Daoy (cell line): Measurements from ENCODE around the gene PPM1L. TPM values are rescaled to one million over a fixed set of nuclear protein-coding genes. Genes with fewer than 3 reads are reported as not detected.

Experiments used
- DNase-seq: peaks from one replicate; pipeline ENCODE4 v3.0.0-alpha.2; 2015; ENCODE audit warnings: low read depth
- total RNA-seq: library from RNA; depleted of rRNA; stranded (reverse); fragments of >200 nt; shearing (Covaris generic); gene quantifications from 2 replicates; pipeline ENCODE4 v1.2.3, GENCODE V29; 2014

Gene PPM1L
- total RNA-seq, 1 experiment from 2014 or later: 6.8 TPM

- peak; percentile 40 for DNase-seq
These were observed 282.7 kb downstream of the PPM1L start for GRCh38 chr3:161038725-161039124.

GRCh38 chr3:161042023-161042501 lies 286.0 kb downstream of the PPM1L start:
- DNase-seq: peak; percentile 47

DNA sequence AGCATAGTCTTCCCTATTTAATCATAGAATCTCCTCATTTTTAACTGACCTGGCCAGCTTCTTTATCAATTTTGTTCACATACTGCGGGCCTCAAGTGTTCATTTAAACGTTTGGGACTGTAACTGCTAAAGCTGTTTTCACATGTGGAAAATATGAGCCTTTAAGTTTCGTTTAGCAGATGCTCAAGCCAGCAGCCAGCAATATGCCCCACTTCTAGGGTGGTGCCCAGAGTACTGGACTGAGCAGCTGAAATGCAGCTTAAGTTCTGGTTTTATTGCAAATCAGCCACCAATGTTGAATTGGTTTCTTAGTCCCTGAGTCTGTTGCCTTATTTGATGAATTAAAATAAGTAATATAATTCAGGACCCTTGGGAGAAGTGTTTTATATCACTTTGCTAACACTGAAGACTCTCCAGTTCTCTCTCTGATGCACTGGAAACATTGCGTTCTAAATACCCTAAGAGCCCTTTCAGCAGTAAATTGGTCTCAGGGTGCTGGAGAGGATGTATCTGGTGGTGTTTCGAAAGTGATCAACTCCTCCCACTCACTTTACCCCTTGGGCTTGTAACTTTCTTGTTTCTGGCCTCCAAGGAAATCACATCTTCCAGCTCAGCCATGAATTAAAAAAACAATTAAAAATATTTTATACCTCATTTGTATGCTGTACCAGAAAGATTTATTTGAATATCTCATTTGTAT lies 287.5 kb downstream of the PPM1L start:
- no peak for DNase-seq

DNA sequence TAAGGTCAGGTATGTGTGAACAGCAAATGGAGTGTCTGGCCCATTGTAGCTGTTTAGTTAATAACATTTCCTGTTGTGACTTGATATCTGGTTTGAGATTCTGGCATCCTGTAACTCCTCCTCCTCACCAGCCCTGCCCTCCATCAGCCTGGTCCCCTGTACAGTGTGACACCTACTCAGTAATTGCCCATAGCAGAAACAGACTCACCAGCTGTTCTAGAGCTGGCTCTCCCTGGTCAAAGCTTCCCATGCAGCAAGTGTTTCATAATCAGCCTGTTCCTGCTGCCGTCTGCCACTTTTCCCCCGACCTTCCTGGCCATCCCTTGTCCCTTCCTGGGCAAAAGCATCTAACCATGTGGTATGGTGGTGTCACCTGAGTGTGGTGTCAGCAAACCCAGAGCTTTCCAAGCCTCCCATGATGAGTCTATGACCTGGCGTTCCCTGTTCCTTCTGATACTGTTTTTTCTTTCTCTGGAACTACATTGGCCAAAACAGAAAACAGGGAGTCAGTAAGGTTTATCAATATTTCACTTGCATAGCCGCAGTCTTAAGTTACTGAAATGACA lies 293.7 kb downstream of the PPM1L start:
- no peak for DNase-seq

- DNase-seq: no peak
These were observed 294.9 kb downstream of the PPM1L start for GRCh38 chr3:161050935-161051334.

GRCh38 chr3:161051856-161052255 lies 295.8 kb downstream of the PPM1L start:
- DNase-seq: no peak

GRCh38 chr3:161054860-161055604 lies 299.0 kb downstream of the PPM1L start:
- DNase-seq: no peak

DNA sequence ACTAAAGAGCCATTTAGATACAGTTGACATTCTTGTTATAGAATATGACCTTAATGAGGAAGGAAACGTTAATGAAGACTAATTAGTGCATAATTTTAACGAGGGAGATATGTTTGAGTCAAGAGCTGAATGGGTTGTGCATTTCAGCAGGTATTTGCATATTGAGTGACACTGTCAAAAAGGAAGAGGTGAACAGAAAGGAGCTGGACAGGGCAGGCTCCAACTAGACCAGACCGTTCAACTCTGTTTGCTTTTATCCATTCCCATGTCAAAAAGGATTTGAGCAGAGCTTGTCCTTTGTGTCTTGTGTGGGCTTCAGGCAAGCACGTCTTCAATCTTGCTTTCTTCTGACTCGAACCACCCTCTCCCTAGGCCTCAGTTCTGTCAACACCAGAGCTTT lies 308.4 kb downstream of the PPM1L start:
- DNase-seq: no peak

- DNase-seq: no peak
These were observed 310.9 kb downstream of the PPM1L start for GRCh38 chr3:161066930-161067329.

DNA sequence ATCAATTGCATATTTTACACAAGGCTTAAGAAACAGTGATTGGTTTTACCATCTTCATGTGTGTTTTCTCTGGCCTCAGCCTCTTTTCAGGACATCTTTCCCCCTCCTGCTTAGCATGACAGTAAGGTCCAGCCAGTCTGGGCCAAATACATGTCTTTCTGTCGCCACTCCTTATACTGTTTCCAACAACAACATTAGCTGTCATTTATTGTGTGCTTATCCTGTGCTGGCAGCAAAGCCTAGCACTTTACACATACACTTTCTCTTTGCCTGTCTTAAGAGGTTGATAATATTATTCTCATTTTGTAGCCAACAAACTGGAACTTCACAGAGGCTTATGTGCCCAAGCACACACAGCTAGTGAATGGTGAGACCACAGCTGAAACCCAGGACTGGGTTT lies 311.3 kb downstream of the PPM1L start:
- DNase-seq: no peak

DNA sequence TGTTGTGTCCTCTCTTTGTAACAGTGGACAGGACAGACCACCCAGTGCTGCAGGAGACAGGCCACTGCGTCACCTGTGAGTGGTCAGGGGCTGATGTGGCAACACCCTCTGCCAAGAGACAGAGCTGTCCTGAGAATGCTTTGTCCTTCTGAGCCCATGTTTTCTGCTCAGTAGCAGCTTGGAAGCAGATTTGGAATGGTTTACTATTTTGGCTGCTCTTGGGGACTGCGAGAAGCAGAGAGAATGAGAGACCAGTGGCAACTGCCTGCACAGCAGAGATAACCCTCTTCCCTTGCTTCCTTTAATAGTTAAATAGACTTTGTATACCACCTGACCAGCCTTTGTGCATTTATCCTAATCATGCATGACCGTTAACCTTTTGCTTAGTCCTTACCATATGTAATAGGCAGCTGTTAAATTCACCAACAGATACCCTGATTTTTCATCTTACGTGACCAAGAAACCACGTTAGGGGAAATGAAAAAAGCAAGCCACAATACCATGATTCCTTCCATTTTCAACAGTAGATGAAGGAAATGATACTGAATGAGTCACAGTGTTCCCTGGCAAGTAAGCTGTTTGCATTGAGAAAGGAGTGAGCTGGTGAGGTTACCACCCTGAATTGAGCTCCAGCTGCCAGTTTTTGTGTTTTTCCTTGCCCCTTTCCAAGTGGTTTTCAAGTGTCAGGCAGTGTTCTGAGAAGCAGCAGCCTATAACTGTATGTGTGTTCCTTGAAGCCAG lies 313.6 kb downstream of the PPM1L start:
- DNase-seq: peak; percentile 89

DNA sequence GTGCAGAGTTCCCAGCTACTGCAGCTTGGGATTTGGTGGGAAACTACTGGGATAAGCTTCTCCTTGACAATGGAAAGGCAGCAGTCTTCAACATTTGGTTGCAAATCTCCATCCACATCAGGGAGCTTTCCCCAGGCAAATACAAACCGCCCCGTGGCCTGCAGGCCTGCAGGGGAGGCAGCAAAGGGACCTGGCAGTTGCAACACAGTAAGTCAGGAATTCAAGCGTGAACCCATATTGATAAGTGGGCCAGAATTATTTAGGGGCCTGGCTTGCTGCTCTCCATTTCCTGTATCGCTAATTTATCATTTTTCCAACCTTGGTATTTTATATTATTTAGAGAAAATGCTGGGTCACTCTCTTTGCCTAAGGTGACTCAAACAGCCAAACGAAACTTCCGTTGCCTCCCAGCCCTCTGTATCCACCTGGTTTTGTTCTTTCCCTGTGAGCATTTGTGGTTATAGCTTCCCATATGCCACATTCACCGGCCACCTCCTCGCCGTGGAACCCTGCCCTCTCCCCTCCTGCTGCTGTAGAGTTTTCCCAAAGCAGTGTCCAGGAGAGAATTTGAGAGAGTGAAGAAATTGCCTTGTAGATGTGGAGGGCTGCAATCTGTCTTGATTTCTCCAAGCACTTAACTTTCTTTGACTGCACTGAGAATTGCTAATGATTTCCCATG lies 314.4 kb downstream of the PPM1L start:
- DNase-seq: peak; percentile 48

DNA sequence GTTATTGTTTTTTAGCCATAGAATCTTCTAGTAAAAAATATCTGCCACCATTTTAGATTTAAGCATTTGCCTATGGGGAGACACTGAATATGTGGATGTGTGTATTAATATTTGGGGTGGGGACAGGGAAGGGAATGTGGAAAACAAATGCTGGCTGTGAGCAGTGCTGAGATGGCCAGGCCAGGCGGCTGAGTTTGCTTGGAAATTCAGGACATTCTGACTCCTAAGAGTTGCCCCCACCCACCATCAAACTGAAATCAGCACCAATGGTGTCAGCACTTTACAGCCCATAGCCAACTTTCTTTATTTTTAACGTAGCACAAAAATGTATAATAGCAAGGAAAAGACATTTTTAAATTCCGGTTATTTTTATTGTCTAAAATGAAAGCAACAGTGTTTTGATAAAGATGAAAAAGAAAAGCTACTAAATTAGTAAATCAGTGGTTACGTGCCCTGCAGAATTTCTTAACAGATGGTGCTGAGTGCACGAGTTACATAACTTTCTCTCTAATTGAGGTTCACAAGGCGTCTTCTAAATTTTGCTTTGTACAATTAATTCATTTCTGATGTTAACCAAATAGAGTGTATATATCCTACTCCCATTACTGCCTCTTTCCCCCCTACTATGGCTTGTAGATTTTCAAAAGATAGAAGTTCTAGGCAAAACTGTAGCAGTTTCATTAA lies 315.1 kb downstream of the PPM1L start:
- no peak for DNase-seq

DNA sequence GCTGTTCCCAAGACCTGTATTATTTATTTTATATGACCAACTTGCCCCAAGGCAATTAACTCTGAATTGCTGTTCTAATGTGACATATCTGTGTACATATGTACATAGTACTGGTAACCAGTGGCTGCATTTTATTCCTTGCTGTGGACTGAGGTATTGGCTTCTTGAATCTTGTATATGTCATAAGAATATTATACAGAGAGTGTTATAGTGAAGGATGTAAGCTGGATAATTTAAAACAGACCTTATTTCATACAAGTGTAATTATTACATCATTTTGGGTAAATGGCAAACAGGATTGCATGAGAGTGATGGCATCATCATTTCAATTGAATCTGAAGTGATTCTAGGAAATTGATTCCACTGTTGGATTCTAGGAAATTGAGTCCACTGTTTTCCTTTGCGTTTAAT lies 316.2 kb downstream of the PPM1L start:
- DNase-seq: no peak

DNA sequence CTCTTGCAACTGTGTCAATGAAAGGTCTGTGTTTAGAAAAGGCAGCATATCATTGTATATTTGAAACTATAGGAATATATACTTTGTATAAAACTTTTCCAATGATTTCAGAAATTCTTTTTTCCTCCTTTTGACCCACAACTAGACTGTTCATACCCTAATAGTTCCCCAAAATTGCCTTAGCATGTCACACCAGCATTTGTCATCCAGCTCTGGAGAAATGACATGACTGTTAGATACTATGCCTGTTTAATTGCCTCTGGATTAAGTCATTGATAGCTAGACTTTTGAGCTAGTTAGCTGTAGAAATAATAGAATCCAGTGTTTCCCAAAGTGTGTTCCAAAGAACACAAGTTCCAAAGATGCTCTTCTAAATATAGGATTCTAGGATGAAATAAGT lies 316.7 kb downstream of the PPM1L start:
- DNase-seq: no peak

- no peak for DNase-seq
These were observed 317.1 kb downstream of the PPM1L start for GRCh38 chr3:161073181-161073580.

GRCh38 chr3:161081633-161082032 lies 325.6 kb downstream of the PPM1L start:
- DNase-seq: no peak

DNA sequence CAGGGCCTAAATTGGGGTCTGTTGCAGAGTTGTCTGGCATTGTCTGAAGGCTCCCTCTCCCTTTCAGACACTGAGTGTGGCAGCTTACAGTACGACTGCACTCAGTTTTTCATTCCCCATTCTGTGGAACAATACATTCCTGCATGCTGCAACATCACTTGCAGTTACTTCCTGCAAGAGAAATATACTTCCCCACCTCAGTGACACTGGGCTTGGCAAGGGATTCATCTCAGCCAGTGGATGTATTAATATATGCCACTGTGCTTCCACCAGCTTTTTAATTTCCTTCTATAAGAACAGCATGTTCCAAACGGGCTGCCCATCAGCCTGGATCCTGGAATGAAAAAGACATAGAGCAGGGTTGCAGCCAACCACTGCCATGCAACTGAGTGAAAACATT lies 326.0 kb downstream of the PPM1L start:
- no peak for DNase-seq

- no peak for DNase-seq
These were observed 327.1 kb downstream of the PPM1L start for GRCh38 chr3:161083131-161083530.

DNA sequence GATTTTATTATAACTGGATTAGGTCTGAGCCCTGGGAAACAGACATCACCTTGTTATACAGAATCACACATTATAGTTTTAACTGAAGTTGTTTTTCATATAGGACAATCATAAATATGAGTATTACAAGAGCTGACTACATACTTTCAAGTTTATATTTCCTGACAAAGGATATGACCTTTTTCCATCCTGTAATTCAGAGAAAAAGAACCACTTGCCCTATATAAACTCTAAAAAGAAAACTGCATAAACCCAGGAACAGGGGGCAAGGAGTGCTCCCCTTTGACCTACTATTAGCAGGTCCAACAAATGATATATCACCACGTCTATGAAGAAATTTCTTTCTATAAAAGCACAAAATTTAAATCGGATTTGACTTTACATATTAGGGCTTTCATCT lies 328.2 kb downstream of the PPM1L start:
- DNase-seq: no peak

DNA sequence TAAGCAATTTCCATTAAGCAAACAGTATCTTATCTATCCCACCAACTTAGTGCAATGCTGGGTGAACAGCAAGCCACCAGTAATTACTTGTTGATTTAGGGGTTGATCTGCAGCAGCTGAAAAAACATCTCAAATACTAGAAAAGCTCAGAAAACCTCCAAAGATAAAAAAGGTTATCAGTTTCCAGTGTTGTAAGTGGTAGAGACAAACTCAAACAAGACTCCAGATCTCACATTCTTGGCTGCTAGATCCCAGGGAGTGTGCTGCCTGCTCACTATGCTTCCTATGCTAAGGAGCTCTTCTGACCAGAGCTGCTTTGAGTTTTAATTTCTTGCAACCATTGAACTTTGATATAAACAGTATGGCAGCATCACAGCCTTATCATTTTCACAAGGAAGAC lies 337.9 kb downstream of the PPM1L start:
- no peak for DNase-seq
